Omental fat pad (tissue), 4 donors: ENCODE data around the gene AUTS2. TPM values are rescaled to one million over a fixed set of nuclear protein-coding genes. Genes with fewer than 3 reads are reported as not detected.

ENCODE experiments used
- ATAC-seq: fragments of 150-250 bp; one replicate; pipeline ENCODE4 v1.9.1; 2016; ENCODE audit warnings: mild to moderate bottlenecking, moderate library complexity; ENCODE audit not compliant: low FRiP score
- DNase-seq: peaks from one replicate; pipeline ENCODE4 v3.0.0-alpha.2; 2019; ENCODE audit warnings: low spot score
- CTCF ChIP-seq, 3 donors: fragments of 450-650 bp; IDR thresholded peaks; one replicate each; pipeline ENCODE4 v1.5.1; 2016 to 2017; ENCODE audit warnings: antibody characterized with exemption in 3 of 3, mild to moderate bottlenecking in 3 of 3, moderate library complexity in 2 of 3
- total RNA-seq, 4 donors: library from RNA; depleted of rRNA; stranded (reverse); fragments of >200 nt; gene quantifications; one replicate each; pipeline ENCODE4 v1.1.0, GENCODE V29; 2016

The AUTS2 gene
- total RNA-seq, 4 donors from 2014 or later, result 13.2 to 27.0 (median 21.2) TPM

GRCh38 chr7:70711452-70711851 is 1113.2 kb downstream of the AUTS2 start:
- no peak for ATAC-seq
- TF ChIP-seq CTCF (IDR thresholded peaks at IDR 0.05), result no peak
- no peak for DNase-seq

- ATAC-seq (no peak), DNase-seq (no peak)
- TF ChIP-seq CTCF (IDR thresholded peaks at IDR 0.05), result no peak
These were observed 1114.7 kb downstream of the AUTS2 start for GRCh38 chr7:70712942-70713341.

GRCh38 chr7:70714506-70715038 is 1116.3 kb downstream of the AUTS2 start:
- TF ChIP-seq CTCF (IDR thresholded peaks at IDR 0.05), result no peak
- ATAC-seq (peak; percentile 15), DNase-seq (no peak)

- no peak for TF ChIP-seq CTCF (IDR thresholded peaks at IDR 0.05)
- DNase-seq (no peak), ATAC-seq (no peak)
These were observed 1119.5 kb downstream of the AUTS2 start for GRCh38 chr7:70717553-70718329.

GRCh38 chr7:70719125-70719524 is 1120.8 kb downstream of the AUTS2 start:
- no peak for ATAC-seq
- DNase-seq, result no peak
- TF ChIP-seq CTCF (IDR thresholded peaks at IDR 0.05), result no peak

GRCh38 chr7:70720191-70720873 is 1122.1 kb downstream of the AUTS2 start:
- DNase-seq, result no peak
- TF ChIP-seq CTCF (IDR thresholded peaks at IDR 0.05), result no peak
- ATAC-seq, result no peak
